OCI-LY1 (cell line): ENCODE results near the gene GSTO1.

Experiments
- H2AFZ ChIP-seq: fragments of 200-600 bp; sonication (generic), shearing (Covaris generic); 2 replicates; pipeline ENCODE4 v1.6.0; 2014; ENCODE audit warnings: antibody characterized with exemption, mild to moderate bottlenecking, low read length
- H3F3A ChIP-seq: fragments of 200-600 bp; sonication (generic), shearing (Covaris generic); 2 replicates; pipeline ENCODE4 v1.6.0; 2014; ENCODE audit warnings: mild to moderate bottlenecking, antibody characterized with exemption, low read length, moderate library complexity; ENCODE audit not compliant: insufficient read depth
- H3K27ac ChIP-seq: fragments of 200-600 bp; sonication (generic); 2 replicates; pipeline ENCODE4 v1.5.1; 2014; ENCODE audit warnings: low read length, mixed run types, mild to moderate bottlenecking, low read depth; ENCODE audit not compliant: poor library complexity, severe bottlenecking
- H3K27me3 ChIP-seq: fragments of 200-600 bp; sonication (generic); 2 replicates; pipeline ENCODE4 v1.6.0; 2014; ENCODE audit warnings: antibody characterized with exemption, mild to moderate bottlenecking, low read length, moderate library complexity; ENCODE audit not compliant: insufficient read depth
- H3K36me3 ChIP-seq: fragments of 200-600 bp; sonication (generic); 2 replicates; pipeline ENCODE4 v1.6.1; 2014; ENCODE audit warnings: mild to moderate bottlenecking, antibody characterized with exemption, low read length, moderate library complexity, mixed read lengths; ENCODE audit not compliant: insufficient read depth
- H3K4me1 ChIP-seq: fragments of 200-600 bp; sonication (generic); 2 replicates; pipeline ENCODE4 v1.5.1; 2014; ENCODE audit warnings: mild to moderate bottlenecking, low read length, moderate library complexity; ENCODE audit not compliant: insufficient read depth, severe bottlenecking
- H3K4me2 ChIP-seq: fragments of 200-600 bp; sonication (generic), shearing (Covaris generic); 2 replicates; pipeline ENCODE4 v1.6.1; 2014; ENCODE audit warnings: low read length
- H3K4me3 ChIP-seq: fragments of 200-600 bp; sonication (generic); 2 replicates; pipeline ENCODE4 v1.5.1; 2014; ENCODE audit warnings: low read length, low read depth, mild to moderate bottlenecking, mixed read lengths; ENCODE audit not compliant: poor library complexity, severe bottlenecking
- H3K79me2 ChIP-seq: fragments of 200-600 bp; shearing (Covaris generic); 2 replicates; pipeline ENCODE4 v1.6.1; 2016; ENCODE audit warnings: mixed run types, low read length, mixed read lengths; ENCODE audit not compliant: insufficient read depth
- H3K9ac ChIP-seq: fragments of 200-600 bp; sonication (generic), shearing (Covaris generic); 2 replicates; pipeline ENCODE4 v1.6.1; 2014; ENCODE audit warnings: mild to moderate bottlenecking, low read length, mixed read lengths
- H3K9me2 ChIP-seq: fragments of 200-600 bp; sonication (generic), shearing (Covaris generic); 2 replicates; pipeline ENCODE4 v1.6.1; 2014; ENCODE audit warnings: low read depth, mild to moderate bottlenecking, low read length, mixed read lengths
- H3K9me3 ChIP-seq: fragments of 200-600 bp; shearing (Covaris generic); 2 replicates; pipeline ENCODE4 v1.6.1; 2014; ENCODE audit warnings: low read length, mixed read lengths
- H4K20me1 ChIP-seq: fragments of 200-600 bp; sonication (generic), shearing (Covaris generic); 2 replicates; pipeline ENCODE4 v1.6.0; 2016; ENCODE audit warnings: mild to moderate bottlenecking, low read length; ENCODE audit not compliant: insufficient read depth
- EZH2 ChIP-seq: fragments of 200-600 bp; sonication (generic), shearing (Covaris generic); IDR thresholded peaks from 2 replicates; pipeline ENCODE4 v1.8.0; 2017; ENCODE audit warnings: borderline replicate concordance, mixed run types, mild to moderate bottlenecking, antibody characterized with exemption, low read length, moderate library complexity, mixed read lengths
- TF ChIP-seq, protein P1 (sequence below): fragments of 200-600 bp; sonication (generic), shearing (Covaris generic); IDR thresholded peaks from 2 replicates; pipeline ENCODE4 v1.5.1; 2017; ENCODE audit warnings: mild to moderate bottlenecking, antibody characterized with exemption, low read length, moderate library complexity, mixed read lengths

Gene GSTO1

DNA sequence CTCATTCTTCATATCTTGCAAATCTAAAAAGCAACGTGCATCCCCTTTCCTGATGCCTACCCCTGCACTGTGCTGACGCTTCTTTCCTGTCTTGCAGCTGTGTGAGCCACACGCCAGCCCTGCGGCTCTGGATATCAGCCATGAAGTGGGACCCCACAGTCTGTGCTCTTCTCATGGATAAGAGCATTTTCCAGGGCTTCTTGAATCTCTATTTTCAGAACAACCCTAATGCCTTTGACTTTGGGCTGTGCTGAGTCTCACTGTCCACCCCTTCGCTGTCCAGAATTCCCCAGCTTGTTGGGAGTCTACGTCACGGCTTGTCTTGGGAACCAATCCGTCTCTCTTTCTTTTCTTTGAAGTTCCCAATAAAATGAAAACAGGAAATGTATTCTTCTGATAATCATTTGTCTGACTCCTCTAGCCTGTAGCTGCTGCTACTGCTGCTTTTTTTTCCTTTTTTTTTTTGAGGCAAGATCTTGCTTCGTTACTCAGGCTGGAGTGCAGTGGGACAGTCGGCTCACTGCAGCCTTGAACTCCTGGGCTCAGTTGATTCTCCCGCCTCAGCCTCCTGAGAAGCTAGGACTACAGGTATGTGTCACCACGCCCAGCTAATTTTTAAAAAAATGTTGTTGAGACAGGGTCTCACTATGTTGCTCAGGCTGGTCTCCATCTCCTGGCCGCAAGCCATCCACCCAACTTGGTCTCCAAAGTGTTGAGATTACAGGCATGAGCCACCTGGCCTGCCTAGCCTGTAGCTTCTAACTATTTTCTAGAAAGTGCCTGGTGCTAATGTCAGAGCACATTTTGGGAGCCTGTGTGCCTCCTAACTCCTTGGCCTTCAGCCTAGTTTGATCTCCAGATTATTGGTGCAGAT lies 44.6 kb downstream of the GSTO1 start:
- no peaks in the 10 kb centered on the region for H3K79me2 ChIP-seq
- H3K27me3 ChIP-seq, result peaks cover 3% of the 10 kb centered on the region; the same call in 1 of the 2 replicates
- no peak overlapping the region for H3K4me2 ChIP-seq
- H3K36me3 ChIP-seq, result no peaks in the 10 kb centered on the region; the same call in 1 of the 2 replicates
- no peaks in the 10 kb centered on the region for H3K4me1 ChIP-seq
- no peak overlapping the region for H3K4me3 ChIP-seq
- no peak overlapping the region for H2AFZ ChIP-seq
- no peaks in the 10 kb centered on the region for H4K20me1 ChIP-seq
- no peak overlapping the region for H3K9ac ChIP-seq
- H3K27ac ChIP-seq, result no peak overlapping the region
- no peaks in the 10 kb centered on the region for H3K9me2 ChIP-seq
- no peaks in the 10 kb centered on the region for H3K9me3 ChIP-seq
- H3F3A ChIP-seq, result no peaks in the 10 kb centered on the region
- TF ChIP-seq, protein P1, sequence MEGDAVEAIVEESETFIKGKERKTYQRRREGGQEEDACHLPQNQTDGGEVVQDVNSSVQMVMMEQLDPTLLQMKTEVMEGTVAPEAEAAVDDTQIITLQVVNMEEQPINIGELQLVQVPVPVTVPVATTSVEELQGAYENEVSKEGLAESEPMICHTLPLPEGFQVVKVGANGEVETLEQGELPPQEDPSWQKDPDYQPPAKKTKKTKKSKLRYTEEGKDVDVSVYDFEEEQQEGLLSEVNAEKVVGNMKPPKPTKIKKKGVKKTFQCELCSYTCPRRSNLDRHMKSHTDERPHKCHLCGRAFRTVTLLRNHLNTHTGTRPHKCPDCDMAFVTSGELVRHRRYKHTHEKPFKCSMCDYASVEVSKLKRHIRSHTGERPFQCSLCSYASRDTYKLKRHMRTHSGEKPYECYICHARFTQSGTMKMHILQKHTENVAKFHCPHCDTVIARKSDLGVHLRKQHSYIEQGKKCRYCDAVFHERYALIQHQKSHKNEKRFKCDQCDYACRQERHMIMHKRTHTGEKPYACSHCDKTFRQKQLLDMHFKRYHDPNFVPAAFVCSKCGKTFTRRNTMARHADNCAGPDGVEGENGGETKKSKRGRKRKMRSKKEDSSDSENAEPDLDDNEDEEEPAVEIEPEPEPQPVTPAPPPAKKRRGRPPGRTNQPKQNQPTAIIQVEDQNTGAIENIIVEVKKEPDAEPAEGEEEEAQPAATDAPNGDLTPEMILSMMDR, result no peak
- TF ChIP-seq EZH2, result no peak

DNA sequence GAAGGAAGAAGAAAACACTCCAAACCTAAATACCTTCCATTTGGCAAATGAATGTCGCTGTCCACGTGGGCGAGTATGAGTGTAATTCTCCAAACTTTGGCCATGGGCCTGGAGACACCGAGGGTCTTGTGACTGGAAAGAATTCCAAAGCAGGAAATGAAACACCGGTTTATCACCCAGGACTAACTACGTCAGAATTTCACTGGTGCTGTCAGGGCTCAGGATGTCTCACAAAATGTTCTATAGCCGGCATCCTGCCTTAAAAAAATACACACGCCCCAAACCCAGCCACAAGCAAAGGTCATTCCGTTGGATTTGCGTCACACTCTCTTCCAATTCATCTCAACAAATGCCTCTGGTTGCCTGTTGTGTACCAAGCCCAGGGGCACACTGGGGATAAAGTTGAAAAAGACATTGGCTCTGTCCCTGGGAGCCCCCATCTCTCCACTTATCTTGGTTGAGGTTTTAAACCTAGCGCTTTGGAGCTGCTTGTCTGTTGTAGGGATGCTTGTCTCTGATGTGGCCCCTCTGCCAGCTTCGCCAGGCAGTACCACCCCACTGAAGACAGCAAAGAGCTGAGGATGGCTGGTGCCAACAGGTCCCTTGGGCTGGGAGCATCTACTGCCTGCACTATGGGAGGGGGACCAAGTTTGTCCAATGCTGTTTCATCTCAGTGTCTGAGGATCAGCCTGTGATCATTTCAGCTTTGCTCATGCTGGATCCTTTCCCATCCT lies 45.5 kb downstream of the GSTO1 start:
- Histone ChIP-seq H3K27ac (no peak overlapping the region), H3K9ac (no peak overlapping the region), H3K27me3 (peaks cover 3% of the 10 kb centered on the region; the same call in 1 of the 2 replicates), H3K79me2 (no peaks in the 10 kb centered on the region), H3F3A (no peaks in the 10 kb centered on the region), H4K20me1 (no peaks in the 10 kb centered on the region), H3K4me3 (no peak overlapping the region), H3K4me2 (no peak overlapping the region), H3K9me3 (no peaks in the 10 kb centered on the region), H3K36me3 (no peaks in the 10 kb centered on the region; the same call in 1 of the 2 replicates), H3K9me2 (no peaks in the 10 kb centered on the region), H3K4me1 (no peaks in the 10 kb centered on the region), H2AFZ (no peak overlapping the region)
- TF ChIP-seq, protein P1, result no peak
- TF ChIP-seq EZH2, result no peak

DNA sequence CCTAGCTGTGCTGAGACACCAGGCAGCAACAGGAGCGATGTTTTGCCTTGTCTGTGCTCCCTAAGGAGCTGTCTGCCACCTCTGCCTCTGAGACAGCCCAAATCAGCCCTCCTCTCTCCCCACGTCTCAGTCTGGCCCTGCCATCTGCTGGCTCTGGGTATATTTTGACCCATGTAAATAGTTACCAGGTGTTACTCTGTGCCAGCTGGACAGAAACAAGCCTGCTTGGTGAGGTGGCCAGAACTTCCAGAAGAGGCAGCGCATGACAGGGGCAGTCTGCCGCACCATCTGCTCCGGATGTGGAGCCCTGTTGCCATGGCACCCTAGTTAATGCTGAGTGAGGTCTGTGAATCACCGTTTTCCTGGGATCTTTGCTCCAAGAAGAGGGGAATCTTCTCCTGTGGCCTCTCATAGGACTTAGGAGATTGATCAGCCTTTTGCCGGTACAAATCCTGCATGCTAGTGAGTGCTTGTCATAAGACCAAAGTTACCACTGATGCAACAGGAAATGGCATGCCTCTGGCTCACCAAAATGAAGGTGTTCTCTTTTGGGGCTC lies 46.1 kb downstream of the GSTO1 start:
- H3K36me3 ChIP-seq, result no peaks in the 10 kb centered on the region; the same call in 1 of the 2 replicates
- no peaks in the 10 kb centered on the region for H3F3A ChIP-seq
- no peak overlapping the region for H3K9ac ChIP-seq
- no peaks in the 10 kb centered on the region for H3K4me1 ChIP-seq
- H3K27me3 ChIP-seq, result peaks cover 3% of the 10 kb centered on the region; the same call in 1 of the 2 replicates
- no peaks in the 10 kb centered on the region for H4K20me1 ChIP-seq
- H3K4me2 ChIP-seq, result no peak overlapping the region
- no peaks in the 10 kb centered on the region for H3K9me2 ChIP-seq
- H3K9me3 ChIP-seq, result no peaks in the 10 kb centered on the region
- no peak overlapping the region for H3K27ac ChIP-seq
- H3K4me3 ChIP-seq, result no peak overlapping the region
- H3K79me2 ChIP-seq, result no peaks in the 10 kb centered on the region
- TF ChIP-seq, protein P1, result no peak
- TF ChIP-seq EZH2, result no peak
- H2AFZ ChIP-seq, result no peak overlapping the region
